Measurements from ENCODE around the gene PKP1.

PKP1 gene

DNA sequence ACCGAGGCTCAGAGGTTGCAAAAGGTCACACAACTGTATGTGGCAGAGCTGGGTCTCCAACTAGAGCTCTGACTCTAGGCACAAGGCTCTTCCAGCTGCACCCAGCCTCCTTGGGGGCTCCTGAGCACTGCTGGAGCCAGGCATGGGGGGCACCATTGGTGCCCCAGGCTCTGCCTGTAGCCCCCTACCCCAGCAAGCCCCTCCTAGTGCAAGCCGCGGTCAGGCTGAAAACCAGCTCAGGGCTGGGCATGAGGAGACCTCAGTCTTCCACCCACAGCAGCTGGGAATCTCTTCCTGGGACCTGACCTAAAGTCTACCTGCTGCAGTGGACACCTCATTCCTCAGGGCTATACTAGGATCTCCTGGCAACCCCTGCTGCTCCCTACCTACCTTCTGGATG is 79.6 kb downstream of the PKP1 start:
- H2BK5ac ChIP-seq (ENCODE audit: low read depth, low read length, poor library complexity, severe bottlenecking) = no peak overlapping the region
- H3K27ac ChIP-seq (ENCODE audit: low read length, poor library complexity, severe bottlenecking) = no peak overlapping the region
- no peaks in the 10 kb centered on the region for H3K9me3 ChIP-seq (ENCODE audit: control insufficient read depth, low read length)
- no peak overlapping the region for H2BK120ac ChIP-seq (ENCODE audit: low read depth, low read length)
- H3K23ac ChIP-seq (ENCODE audit: low read length in 2 of 2) = no peak overlapping the region
- H3K4me3 ChIP-seq (ENCODE audit: insufficient read depth in 1 of 2, low read depth in 1 of 2, low read length in 2 of 2) = no peak overlapping the region
- H2BK15ac ChIP-seq (ENCODE audit: low read depth, poor library complexity, severe bottlenecking) = no peak overlapping the region
- no peak overlapping the region for H3K9ac ChIP-seq (ENCODE audit: low read length)
- H3K4me2 ChIP-seq (ENCODE audit: low read length, poor library complexity, severe bottlenecking) = no peak overlapping the region
- H3K36me3 ChIP-seq (ENCODE audit: control insufficient read depth in 1 of 2, insufficient read depth in 2 of 2, low read depth in 1 of 2, low read length in 2 of 2) = peaks cover 0 to 44% of the 10 kb centered on the region in 2 experiments
- no peak overlapping the region for H4K8ac ChIP-seq (ENCODE audit: low read length)
- peaks cover 7% of the 10 kb centered on the region for H3K4me1 ChIP-seq (ENCODE audit: control insufficient read depth, insufficient read depth, low read depth, low read length)
- no peak overlapping the region for H3K14ac ChIP-seq (ENCODE audit: low read length in 2 of 2)
- no peak overlapping the region for H3K18ac ChIP-seq (ENCODE audit: low read depth in 1 of 2, low read length in 2 of 2)
- no peak overlapping the region for H4K91ac ChIP-seq (ENCODE audit: low read length)
- no peak overlapping the region for H2BK12ac ChIP-seq (ENCODE audit: low read length in 2 of 2)
- no peak overlapping the region for H3K4ac ChIP-seq (ENCODE audit: low read depth in 1 of 2, low read length in 2 of 2)
- 79% methylated on average over 3 of the region's 3 CpGs for WGBS
- no peak overlapping the region for H2AK5ac ChIP-seq (ENCODE audit: low read length, severe bottlenecking)
- no peaks in the 10 kb centered on the region for H3K79me1 ChIP-seq (replicated peaks; ENCODE audit: low read length, poor library complexity, severe bottlenecking)
- DNase-seq = no peak
- H2AFZ ChIP-seq (ENCODE audit: low read depth, low read length) = no peak overlapping the region
- H3K27me3 ChIP-seq (ENCODE audit: control insufficient read depth in 1 of 2, insufficient read depth in 1 of 2, low read length in 2 of 2) = peaks cover 2 to 77% of the 10 kb centered on the region in 2 experiments

DNA sequence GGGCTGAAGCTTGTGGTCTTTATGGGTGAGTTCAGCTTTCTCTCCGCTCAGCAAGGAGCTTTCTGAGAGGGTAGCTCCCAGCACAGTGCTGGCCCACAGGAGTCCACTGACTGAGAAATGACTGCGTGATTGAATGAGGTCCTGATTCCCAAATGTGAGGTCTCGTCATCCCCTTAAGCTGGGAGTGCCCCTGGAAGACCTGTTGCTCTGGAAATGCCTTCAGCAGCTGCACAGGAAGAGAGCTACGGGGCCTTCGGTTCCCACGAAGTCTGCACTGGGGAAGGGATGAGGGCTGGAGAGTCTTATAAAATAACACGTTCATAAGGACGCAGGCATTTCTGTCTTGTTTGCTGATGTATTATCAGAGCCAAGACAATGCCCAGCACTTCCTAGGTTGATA is 80.2 kb downstream of the PKP1 start:
- Histone ChIP-seq H3K18ac (ENCODE audit: low read depth in 1 of 2, low read length in 2 of 2) (no peak overlapping the region), H3K9ac (ENCODE audit: low read length) (no peak overlapping the region), H3K4me3 (ENCODE audit: insufficient read depth in 1 of 2, low read depth in 1 of 2, low read length in 2 of 2) (no peak overlapping the region), H2BK15ac (ENCODE audit: low read depth, poor library complexity, severe bottlenecking) (no peak overlapping the region), H3K4me2 (ENCODE audit: low read length, poor library complexity, severe bottlenecking) (no peak overlapping the region), H3K36me3 (ENCODE audit: control insufficient read depth in 1 of 2, insufficient read depth in 2 of 2, low read depth in 1 of 2, low read length in 2 of 2) (peaks cover 0 to 47% of the 10 kb centered on the region in 2 experiments), H3K27ac (ENCODE audit: low read length, poor library complexity, severe bottlenecking) (no peak overlapping the region), H2AK5ac (ENCODE audit: low read length, severe bottlenecking) (no peak overlapping the region), H2AFZ (ENCODE audit: low read depth, low read length) (no peak overlapping the region), H3K14ac (ENCODE audit: low read length in 2 of 2) (no peak overlapping the region), H3K4ac (ENCODE audit: low read depth in 1 of 2, low read length in 2 of 2) (no peak overlapping the region), H3K4me1 (ENCODE audit: control insufficient read depth, insufficient read depth, low read depth, low read length) (peaks cover 5% of the 10 kb centered on the region), H4K8ac (ENCODE audit: low read length) (no peak overlapping the region), H2BK12ac (ENCODE audit: low read length in 2 of 2) (no peak overlapping the region), H2BK5ac (ENCODE audit: low read depth, low read length, poor library complexity, severe bottlenecking) (no peak overlapping the region), H3K79me1 (replicated peaks; ENCODE audit: low read length, poor library complexity, severe bottlenecking) (no peaks in the 10 kb centered on the region), H3K23ac (ENCODE audit: low read length in 2 of 2) (no peak overlapping the region), H3K9me3 (ENCODE audit: control insufficient read depth, low read length) (no peaks in the 10 kb centered on the region), H4K91ac (ENCODE audit: low read length) (no peak overlapping the region), H2BK120ac (ENCODE audit: low read depth, low read length) (no peak overlapping the region), H3K27me3 (ENCODE audit: control insufficient read depth in 1 of 2, insufficient read depth in 1 of 2, low read length in 2 of 2) (peaks cover 5 to 77% of the 10 kb centered on the region in 2 experiments)
- WGBS = 74% methylated on average over 6 of the region's 8 CpGs
- DNase-seq = no peak

DNA sequence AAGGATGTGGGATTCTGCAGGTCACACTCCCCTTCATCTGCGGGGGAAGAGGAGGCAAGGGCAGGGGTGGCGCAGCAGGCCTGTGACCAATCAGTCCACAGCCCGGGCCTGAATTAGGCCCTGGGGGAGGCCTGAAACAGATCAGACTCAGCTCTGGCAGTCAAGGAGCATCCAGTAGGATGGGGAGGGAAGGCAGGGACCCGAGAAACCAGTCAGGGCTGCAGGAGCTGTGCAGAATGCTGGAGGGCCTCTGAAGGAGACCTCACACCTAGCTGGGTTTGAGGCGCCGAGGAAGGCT is 81.5 kb downstream of the PKP1 start:
- Histone ChIP-seq H3K27ac (ENCODE audit: low read length, poor library complexity, severe bottlenecking) (no peak overlapping the region), H3K4me3 (ENCODE audit: insufficient read depth in 1 of 2, low read depth in 1 of 2, low read length in 2 of 2) (no peak overlapping the region), H2BK120ac (ENCODE audit: low read depth, low read length) (no peak overlapping the region), H2BK5ac (ENCODE audit: low read depth, low read length, poor library complexity, severe bottlenecking) (no peak overlapping the region), H4K91ac (ENCODE audit: low read length) (no peak overlapping the region), H3K36me3 (ENCODE audit: control insufficient read depth in 1 of 2, insufficient read depth in 2 of 2, low read depth in 1 of 2, low read length in 2 of 2) (peaks cover 0 to 57% of the 10 kb centered on the region in 2 experiments), H3K9me3 (ENCODE audit: control insufficient read depth, low read length) (no peaks in the 10 kb centered on the region), H4K8ac (ENCODE audit: low read length) (no peak overlapping the region), H3K4ac (ENCODE audit: low read depth in 1 of 2, low read length in 2 of 2) (no peak overlapping the region), H2AFZ (ENCODE audit: low read depth, low read length) (no peak overlapping the region), H3K9ac (ENCODE audit: low read length) (no peak overlapping the region), H2BK12ac (ENCODE audit: low read length in 2 of 2) (no peak overlapping the region), H2BK15ac (ENCODE audit: low read depth, poor library complexity, severe bottlenecking) (no peak overlapping the region), H3K23ac (ENCODE audit: low read length in 2 of 2) (no peak overlapping the region), H3K14ac (ENCODE audit: low read length in 2 of 2) (no peak overlapping the region), H3K27me3 (ENCODE audit: control insufficient read depth in 1 of 2, insufficient read depth in 1 of 2, low read length in 2 of 2) (peaks cover 5 to 77% of the 10 kb centered on the region in 2 experiments), H2AK5ac (ENCODE audit: low read length, severe bottlenecking) (no peak overlapping the region), H3K4me1 (ENCODE audit: control insufficient read depth, insufficient read depth, low read depth, low read length) (peaks cover 7% of the 10 kb centered on the region), H3K18ac (ENCODE audit: low read depth in 1 of 2, low read length in 2 of 2) (no peak overlapping the region), H3K4me2 (ENCODE audit: low read length, poor library complexity, severe bottlenecking) (no peak overlapping the region), H3K79me1 (replicated peaks; ENCODE audit: low read length, poor library complexity, severe bottlenecking) (no peaks in the 10 kb centered on the region)
- 86% methylated on average over 6 of the region's 6 CpGs for WGBS
- no peak for DNase-seq

DNA sequence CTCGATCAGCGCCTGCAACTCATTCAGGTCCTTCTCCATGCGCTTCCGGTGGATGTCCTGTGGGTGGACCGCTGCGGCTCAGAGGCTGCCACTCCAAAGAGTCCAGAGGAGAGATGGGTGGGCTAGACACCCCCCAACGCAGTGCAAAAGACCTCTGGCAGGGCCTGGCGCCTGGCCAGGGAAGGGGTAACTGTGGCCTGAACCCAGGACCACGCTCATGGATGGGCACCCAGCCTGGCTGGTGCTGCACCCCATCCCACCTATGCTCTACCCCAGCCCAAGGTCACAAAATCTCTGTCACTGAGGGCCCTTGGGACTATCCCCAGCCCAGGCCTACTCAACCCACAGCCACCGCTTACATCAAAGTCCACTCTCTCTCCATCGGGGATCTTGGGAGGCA is 81.9 kb downstream of the PKP1 start:
- peaks cover 7% of the 10 kb centered on the region for H3K4me1 ChIP-seq (ENCODE audit: control insufficient read depth, insufficient read depth, low read depth, low read length)
- H3K27ac ChIP-seq (ENCODE audit: low read length, poor library complexity, severe bottlenecking) = no peak overlapping the region
- H3K79me1 ChIP-seq (replicated peaks; ENCODE audit: low read length, poor library complexity, severe bottlenecking) = no peaks in the 10 kb centered on the region
- no peak overlapping the region for H2BK12ac ChIP-seq (ENCODE audit: low read length in 2 of 2)
- H2AK5ac ChIP-seq (ENCODE audit: low read length, severe bottlenecking) = no peak overlapping the region
- H3K9me3 ChIP-seq (ENCODE audit: control insufficient read depth, low read length) = no peaks in the 10 kb centered on the region
- peaks cover 5 to 77% of the 10 kb centered on the region in 2 experiments for H3K27me3 ChIP-seq (ENCODE audit: control insufficient read depth in 1 of 2, insufficient read depth in 1 of 2, low read length in 2 of 2)
- no peak overlapping the region for H2BK5ac ChIP-seq (ENCODE audit: low read depth, low read length, poor library complexity, severe bottlenecking)
- no peak overlapping the region for H4K8ac ChIP-seq (ENCODE audit: low read length)
- H3K18ac ChIP-seq (ENCODE audit: low read depth in 1 of 2, low read length in 2 of 2) = no peak overlapping the region
- no peak overlapping the region for H2AFZ ChIP-seq (ENCODE audit: low read depth, low read length)
- H3K14ac ChIP-seq (ENCODE audit: low read length in 2 of 2) = no peak overlapping the region
- H3K36me3 ChIP-seq (ENCODE audit: control insufficient read depth in 1 of 2, insufficient read depth in 2 of 2, low read depth in 1 of 2, low read length in 2 of 2) = peaks cover 0 to 62% of the 10 kb centered on the region in 2 experiments
- no peak overlapping the region for H3K23ac ChIP-seq (ENCODE audit: low read length in 2 of 2)
- H2BK15ac ChIP-seq (ENCODE audit: low read depth, poor library complexity, severe bottlenecking) = no peak overlapping the region
- DNase-seq = no peak
- H2BK120ac ChIP-seq (ENCODE audit: low read depth, low read length) = no peak overlapping the region
- H3K4me2 ChIP-seq (ENCODE audit: low read length, poor library complexity, severe bottlenecking) = no peak overlapping the region
- 85% methylated on average over 11 of the region's 11 CpGs for WGBS
- H3K9ac ChIP-seq (ENCODE audit: low read length) = no peak overlapping the region
- H3K4me3 ChIP-seq (ENCODE audit: insufficient read depth in 1 of 2, low read depth in 1 of 2, low read length in 2 of 2) = no peak overlapping the region
- H3K4ac ChIP-seq (ENCODE audit: low read depth in 1 of 2, low read length in 2 of 2) = no peak overlapping the region
- no peak overlapping the region for H4K91ac ChIP-seq (ENCODE audit: low read length)
